H1 (cell line): Measurements from ENCODE around the gene TTC9. TPM values are rescaled to one million over a fixed set of nuclear protein-coding genes. Genes with fewer than 3 reads are reported as not detected.

ENCODE experiments used
- CTCF ChIA-PET: fragments of 300-600 bp; sonication (Branson Sonifier 250); formaldehyde crosslinking; loops from one replicate; lab custom pipeline; 2021; ENCODE audit not compliant: partially characterized antibody; lab: Charles Lee
- POLR2A ChIA-PET: fragments of 300-600 bp; sonication (Branson Sonifier 250); formaldehyde crosslinking; loops from one replicate; lab custom pipeline; 2021; ENCODE audit warnings: inconsistent platforms; ENCODE audit not compliant: partially characterized antibody; lab: Charles Lee
- DNase-seq, 2 experiments: peaks; one replicate each; pipeline versions ENCODE4 v3.0.0 to v3.0.0-alpha.2; 2010 to 2022; ENCODE audit warnings: low spot score in 2 of 2, low read depth in 1 of 2, mixed read lengths in 1 of 2
- FAIRE-seq: peaks from 2 replicates; lab custom pipeline; 2011; peaks lifted over from hg19 to GRCh38; lab: Jason Lieb, UNC
- H2AFZ ChIP-seq: 2 replicates; pipeline ENCODE4 v1.8.1; 2012; ENCODE audit warnings: low read length, inconsistent platforms
- H2AK5ac ChIP-seq: 2 replicates; pipeline ENCODE4 v1.6.1; 2013; ENCODE audit warnings: low read depth, low read length
- H2BK120ac ChIP-seq: replicated peaks from 2 replicates; pipeline ENCODE3; 2013; ENCODE audit warnings: low read depth, low read length, inconsistent platforms
- H2BK12ac ChIP-seq: 2 replicates; pipeline ENCODE4 v1.6.1; 2013; ENCODE audit warnings: low read depth, low read length
- H2BK15ac ChIP-seq: 2 replicates; pipeline ENCODE4 v1.6.1; 2013; ENCODE audit warnings: low read length
- H2BK20ac ChIP-seq: 2 replicates; pipeline ENCODE4 v1.6.1; 2013; ENCODE audit warnings: low read length
- H2BK5ac ChIP-seq: 2 replicates; pipeline ENCODE4 v1.6.1; 2013; ENCODE audit warnings: low read depth, low read length
- H3K14ac ChIP-seq: 2 replicates; pipeline ENCODE4 v1.6.1; 2013; ENCODE audit warnings: inconsistent platforms; ENCODE audit not compliant: insufficient read length
- H3K18ac ChIP-seq: 2 replicates; pipeline ENCODE4 v1.6.1; 2013; ENCODE audit warnings: low read length; ENCODE audit errors: extremely low read depth
- H3K23ac ChIP-seq: 2 replicates; pipeline ENCODE4 v1.6.1; 2013; ENCODE audit warnings: inconsistent platforms; ENCODE audit not compliant: insufficient read length
- H3K23me2 ChIP-seq: 2 replicates; pipeline ENCODE4 v1.6.1; 2013; ENCODE audit warnings: low read depth, low read length
- H3K27ac ChIP-seq: 2 replicates; pipeline ENCODE4 v1.6.1; 2011; ENCODE audit warnings: low read depth, low read length, inconsistent platforms
- H3K27me3 ChIP-seq, 4 experiments: replicated peaks in 1 of 4; 1 replicate in 1 of 4; 2 replicates in 3 of 4; pipeline versions ENCODE4 v1.6.1 to v1.8.1; 2011 to 2013; ENCODE audit warnings: low read length in 3 of 4, mild to moderate bottlenecking in 3 of 4, inconsistent platforms in 2 of 4, mixed read lengths in 2 of 4, moderate library complexity in 1 of 4; ENCODE audit not compliant: control insufficient read depth in 3 of 4, insufficient read depth in 3 of 4; ENCODE audit errors: extremely low read depth in 1 of 4
- H3K36me3 ChIP-seq, 4 experiments: 2 replicates each; pipeline versions ENCODE4 v1.6.1 to v1.8.1; 2011 to 2013; ENCODE audit warnings: mild to moderate bottlenecking in 4 of 4, low read length in 3 of 4, moderate library complexity in 2 of 4, control low read depth in 1 of 4, inconsistent platforms in 1 of 4; ENCODE audit not compliant: insufficient read depth in 4 of 4, control insufficient read depth in 2 of 4
- H3K4ac ChIP-seq: replicated peaks from 2 replicates; pipeline ENCODE3; 2013; ENCODE audit warnings: low read length, low read depth, mixed read lengths, inconsistent platforms; ENCODE audit not compliant: insufficient read length
- H3K4me1 ChIP-seq, 4 experiments: replicated peaks in 1 of 4; 1 replicate in 1 of 4; 2 replicates in 3 of 4; pipeline versions ENCODE4 v1.6.1 to v1.8.1; 2011 to 2013; ENCODE audit warnings: low read length in 3 of 4, inconsistent platforms in 2 of 4, mixed read lengths in 1 of 4; ENCODE audit not compliant: insufficient read depth in 4 of 4, control insufficient read depth in 3 of 4
- H3K4me2 ChIP-seq, 2 experiments: 2 replicates each; pipeline versions ENCODE4 v1.6.1 to v1.8.1; 2011 to 2013; ENCODE audit warnings: low read depth in 2 of 2, low read length in 2 of 2, control low read depth in 1 of 2, inconsistent platforms in 1 of 2, mild to moderate bottlenecking in 1 of 2; ENCODE audit not compliant: insufficient read depth in 1 of 2
- H3K4me3 ChIP-seq, 4 experiments: fragments of 200-600, 300-600 bp in 1 of 4; sonication (generic), shearing (Covaris generic), sonication (Bioruptor Twin) in 1 of 4; 2 replicates each; pipeline versions ENCODE4 v1.5.1 to v1.8.1; 2011 to 2016; ENCODE audit warnings: low read length in 4 of 4, low read depth in 3 of 4, control low read depth in 2 of 4, inconsistent platforms in 2 of 4, mild to moderate bottlenecking in 2 of 4, mixed read lengths in 1 of 4, moderate library complexity in 1 of 4; ENCODE audit not compliant: insufficient read depth in 2 of 4; ENCODE audit errors: extremely low read depth in 1 of 4
- H3K56ac ChIP-seq: replicated peaks from 2 replicates; pipeline ENCODE3; 2013; ENCODE audit warnings: low read depth, mild to moderate bottlenecking, mixed read lengths, low read length, inconsistent platforms; ENCODE audit not compliant: insufficient read length
- H3K79me1 ChIP-seq: 2 replicates; pipeline ENCODE4 v1.6.1; 2013; ENCODE audit warnings: low read depth, low read length, control low read depth
- H3K79me2 ChIP-seq, 2 experiments: 2 replicates each; pipeline versions ENCODE4 v1.6.1 to v1.8.1; 2012 to 2013; ENCODE audit warnings: low read length in 2 of 2, mild to moderate bottlenecking in 2 of 2, inconsistent platforms in 1 of 2; ENCODE audit not compliant: insufficient read depth in 2 of 2, control insufficient read depth in 1 of 2
- H3K9ac ChIP-seq, 4 experiments: replicated peaks in 1 of 4; 1 replicate in 1 of 4; 2 replicates in 3 of 4; pipeline versions ENCODE4 v1.6.1 to v1.8.1; 2011 to 2013; ENCODE audit warnings: low read depth in 3 of 4, low read length in 3 of 4, control low read depth in 2 of 4, mild to moderate bottlenecking in 2 of 4, moderate library complexity in 2 of 4, inconsistent platforms in 1 of 4; ENCODE audit errors: extremely low read depth in 1 of 4
- H3K9me3 ChIP-seq, 2 experiments: 2 replicates each; pipeline versions ENCODE4 v1.6.1 to v1.8.1; 2012 to 2013; ENCODE audit warnings: mild to moderate bottlenecking in 2 of 2, moderate library complexity in 2 of 2, control low read depth in 1 of 2, inconsistent platforms in 1 of 2, low read depth in 1 of 2, low read length in 1 of 2, mixed read lengths in 1 of 2; ENCODE audit not compliant: insufficient read depth in 2 of 2
- H4K20me1 ChIP-seq, 2 experiments: replicated peaks in 1 of 2; 2 replicates each; pipeline versions ENCODE3 to v1.8.1; 2011 to 2013; ENCODE audit warnings: inconsistent platforms in 2 of 2, low read length in 2 of 2, mild to moderate bottlenecking in 1 of 2; ENCODE audit not compliant: insufficient read depth in 2 of 2, control insufficient read depth in 1 of 2
- H4K5ac ChIP-seq: 2 replicates; pipeline ENCODE4 v1.6.1; 2013; ENCODE audit warnings: low read length, low read depth, mixed read lengths, inconsistent platforms; ENCODE audit not compliant: insufficient read length
- H4K8ac ChIP-seq: 2 replicates; pipeline ENCODE4 v1.8.0; 2013; ENCODE audit warnings: mild to moderate bottlenecking, moderate library complexity, low read length, inconsistent platforms; ENCODE audit not compliant: insufficient read depth; ENCODE audit errors: extremely low read depth
- H4K91ac ChIP-seq: replicated peaks from 2 replicates; pipeline ENCODE3; 2013; ENCODE audit warnings: low read length, mixed read lengths, inconsistent platforms; ENCODE audit not compliant: insufficient read length
- CEBPB ChIP-seq: IDR thresholded peaks from 2 replicates; pipeline ENCODE4 v1.6.1; 2012; ENCODE audit warnings: low read depth, low read length
- CREB1 ChIP-seq: IDR thresholded peaks from 2 replicates; pipeline ENCODE4 v1.6.1; 2012; ENCODE audit warnings: inconsistent platforms
- EP300 ChIP-seq, 2 experiments: IDR thresholded peaks; 1 replicate in 1 of 2; 2 replicates in 1 of 2; pipeline ENCODE4 v1.6.1; 2011 to 2012; ENCODE audit warnings: low read depth in 2 of 2, low read length in 2 of 2, mild to moderate bottlenecking in 2 of 2, borderline replicate concordance in 1 of 2, inconsistent platforms in 1 of 2, moderate library complexity in 1 of 2
- MAX ChIP-seq: IDR thresholded peaks from 2 replicates; pipeline ENCODE4 v1.6.1; 2012; ENCODE audit warnings: inconsistent platforms
- NANOG ChIP-seq: IDR thresholded peaks from 2 replicates; pipeline ENCODE4 v1.6.1; 2011; ENCODE audit warnings: low read length, low read depth, mild to moderate bottlenecking, inconsistent platforms; ENCODE audit not compliant: insufficient read depth, poor library complexity, severe bottlenecking
- POLR2A ChIP-seq, 2 experiments: IDR thresholded peaks; 1 replicate in 1 of 2; 2 replicates in 1 of 2; pipeline ENCODE4 v1.6.1; 2011; ENCODE audit warnings: low read depth in 2 of 2, low read length in 2 of 2, mild to moderate bottlenecking in 2 of 2; ENCODE audit errors: control extremely low read depth in 1 of 2
- SAP30 ChIP-seq: fragments of 300-600 bp; sonication (generic); IDR thresholded peaks from 2 replicates; pipeline ENCODE4 v1.7.1; 2012; ENCODE audit warnings: low read length, moderate library complexity, mild to moderate bottlenecking, inconsistent platforms; ENCODE audit not compliant: insufficient read depth, insufficient replicate concordance
- SP2 ChIP-seq: IDR thresholded peaks from 2 replicates; pipeline ENCODE4 v1.6.1; 2012; ENCODE audit warnings: mild to moderate bottlenecking, low read length, inconsistent platforms
- TBP ChIP-seq: IDR thresholded peaks from 2 replicates; pipeline ENCODE4 v1.6.1; 2011; ENCODE audit warnings: low read depth, low read length, improper control_type of control experiment
- TCF12 ChIP-seq: IDR thresholded peaks from 2 replicates; pipeline ENCODE4 v1.6.1; 2011; ENCODE audit warnings: low read depth, mild to moderate bottlenecking, low read length
- ZNF274 ChIP-seq: IDR thresholded peaks from 2 replicates; pipeline ENCODE4 v1.7.0; 2012; ENCODE audit warnings: low read length, borderline replicate concordance; ENCODE audit errors: extremely low read depth
- WGBS, 2 experiments: shearing (Covaris generic) in 1 of 2; methylation state at CpG; one replicate each; pipeline versions ENCODE4 v1.1.6 to v1.1.7; 2013 to 2015; ENCODE audit warnings: low lambda C conversion rate in 2 of 2, mixed read lengths in 2 of 2, inconsistent platforms in 1 of 2, low coverage in 1 of 2, missing lambda C conversion rate in 1 of 2; ENCODE audit not compliant: insufficient replicate concordance in 2 of 2, insufficient coverage in 1 of 2, insufficient read length in 1 of 2; ENCODE audit errors: extremely low coverage in 1 of 2, missing lambda C conversion rate in 1 of 2; 5-methylcytosine and 5-hydroxymethylcytosine counted together
- polyA plus RNA-seq, 7 experiments: library from polyadenylated mRNA; depleted of rRNA in 3 of 7; stranded (reverse) in 5 of 7; unstranded in 2 of 7; fragments of >200 nt in 5 of 7; fragments of 200-250 nt in 2 of 7; gene quantifications; 1 replicate in 5 of 7; 2 replicates in 1 of 7; 4 replicates in 1 of 7; pipeline versions ENCODE4 v1.2.1 to v1.2.3, GENCODE V29; 2011 to 2013; ENCODE audit warnings: missing spikeins in 2 of 7, mixed read lengths in 2 of 7
- total RNA-seq: library from RNA; stranded (reverse); fragmentation: NEBNext Ultra II Directional; extraction: Animal tissue kit (Norgen Biotek cat#: 25700); gene quantifications from 2 replicates; pipeline ENCODE4 v1.2.1, GENCODE V29; 2021

The TTC9 gene
- total and polyA plus RNA-seq, 2 of the 8 experiments (the other 6 are each of a cell fraction or from before 2014, with no cell fraction given), result 21.0 to 29.5 TPM

GRCh38 chr14:70708717-70709570, 67.2 kb downstream of the TTC9 start:
- Histone ChIP-seq H3K79me1 (no peaks in the 10 kb centered on the region), H4K91ac (peak overlapping the region; percentile 78), H3K18ac (peak overlapping the region; percentile 66), H3K4me3 (peak overlapping the region in 2 of 4 experiments; percentile 14 to 27; a peak in 3 of 8 replicates), H2AFZ (no peak overlapping the region), H2BK5ac (peak overlapping the region; percentile 72; the same call in 1 of the 2 replicates), H3K4me2 (peak overlapping the region; percentile 39 to 40; a peak in 3 of 4 replicates), H3K4me1 (peaks cover 20 to 42% (median 33%) of the 10 kb centered on the region in 4 experiments), H2BK20ac (peak overlapping the region; percentile 38; the same call in 1 of the 2 replicates), H2AK5ac (no peak overlapping the region), H3K14ac (no peak overlapping the region), H3K79me2 (no peaks in the 10 kb centered on the region), H2BK12ac (0 out of 2 replicates have a peak overlapping the region, but pooled peaks have one; percentile 4), H3K9me3 (no peaks in the 10 kb centered on the region), H3K36me3 (no peaks in the 10 kb centered on the region), H3K27me3 (no peaks in the 10 kb centered on the region), H3K56ac (peak overlapping the region; percentile 34), H4K5ac (no peak overlapping the region), H2BK15ac (no peak overlapping the region), H2BK120ac (peak overlapping the region; percentile 95), H3K9ac (no peak overlapping the region; a peak in 2 of 7 replicates), H3K23me2 (peaks cover 2% of the 10 kb centered on the region; the same call in 1 of the 2 replicates), H3K27ac (peak overlapping the region; percentile 69), H3K4ac (peak overlapping the region; percentile 76), H4K8ac (no peak overlapping the region), H4K20me1 (no peaks in the 10 kb centered on the region), H3K23ac (no peak overlapping the region)
- CTCF ChIA-PET, result interaction anchor here (0.8 to 12.1 kb wide), 16 partner anchors 11 to 113 kb away, joined by 3 to 154 read pairs (median 4); no protein-coding TSS in a partner anchor
- DNase-seq (peak; percentile 51 to 55), FAIRE-seq (peak; percentile 77)
- 32% methylated on average over 15 of the region's 15 CpGs; no CpG with 5 or more reads in 1 of the 2 experiments for WGBS, 2 experiments
- POLR2A ChIA-PET, result interaction anchor here (0.6 to 4.8 kb wide), 33 partner anchors 8 to 418 kb away, joined by 3 to 43 read pairs (median 4); partner anchors contain the start of genes MAP3K9, PCNX1 and TTC9
- TF ChIP-seq ZNF274, result no peak
- peak; percentile 97 for TF ChIP-seq TCF12
- TF ChIP-seq POLR2A (IDR thresholded peaks at IDR 0.05; ENCODE audit: control extremely low read depth in 1 of 2, low read depth in 2 of 2, low read length in 2 of 2), result peak; percentile 34 to 39; a peak in 2 of 3 replicates
- peak; percentile 83 for TF ChIP-seq TBP
- TF ChIP-seq SAP30, result no peak
- TF ChIP-seq MAX, result peak; percentile 54; the same call in 1 of the 2 replicates
- TF ChIP-seq CEBPB, result no peak
- no peak for TF ChIP-seq SP2
- no peak for TF ChIP-seq CREB1
- peak; percentile 54 for TF ChIP-seq NANOG
- TF ChIP-seq EP300 (IDR thresholded peaks at IDR 0.05; ENCODE audit: borderline replicate concordance in 1 of 2, low read depth in 2 of 2, low read length in 2 of 2), result peak in 1 of 2 experiments; percentile 41; a peak in 1 of 3 replicates
